ENCODE measurements around the gene KIR2DL1. TPM values are rescaled to one million over a fixed set of nuclear protein-coding genes. Genes with fewer than 3 reads are reported as not detected.
"Not testable (repeated sequence)": the region's sequence is repeated elsewhere in the genome, so short reads cannot be mapped to it uniquely, and the experiment has no call there.

KIR2DL1 gene
- total and polyA plus RNA-seq, 8 donors, result 0.14 to 0.47 (median 0.20) TPM; not detected in 3

- ATAC-seq (no peak), DNase-seq (no peak)
- H3K36me3 ChIP-seq, result no peaks in the 10 kb centered on the region
- H3K4me1 ChIP-seq, result no peaks in the 10 kb centered on the region
- no peak overlapping the region for H3K4me3 ChIP-seq
- TF ChIP-seq CTCF (IDR thresholded peaks at IDR 0.05), result no peak
- no peaks in the 10 kb centered on the region for H3K9me3 ChIP-seq
- H3K27me3 ChIP-seq, result no peaks in the 10 kb centered on the region
- no peak overlapping the region for H3K27ac ChIP-seq
- intact Hi-C loops (cut with DNase I), result no loop called here
These were observed 29.8 kb upstream of the KIR2DL1 start for GRCh38 chr19:54739587-54740497.

GRCh38 chr19:54741950-54742349, 27.6 kb upstream of the KIR2DL1 start:
- H3K4me1 ChIP-seq; H3K9me3 ChIP-seq; intact Hi-C loops (cut with DNase I); H3K27me3 ChIP-seq; ATAC-seq; H3K36me3 ChIP-seq; H3K4me3 ChIP-seq; DNase-seq; H3K27ac ChIP-seq: not testable (repeated sequence)

- DNase-seq; H3K27me3 ChIP-seq; H3K4me3 ChIP-seq; H3K9me3 ChIP-seq; H3K36me3 ChIP-seq; H3K4me1 ChIP-seq; H3K27ac ChIP-seq; intact Hi-C loops (cut with DNase I); ATAC-seq: not testable (repeated sequence)
These were observed 25.5 kb upstream of the KIR2DL1 start for GRCh38 chr19:54744080-54744479.

GRCh38 chr19:54747614-54748322, 21.8 kb upstream of the KIR2DL1 start:
- H3K4me3 ChIP-seq; ATAC-seq; H3K9me3 ChIP-seq; H3K27me3 ChIP-seq; intact Hi-C loops (cut with DNase I); H3K36me3 ChIP-seq; H3K4me1 ChIP-seq: not testable (repeated sequence)
- H3K27ac ChIP-seq, result peak overlapping the region in 1 of 2 donors; percentile 64
- peak in 1 of 4 donors; percentile 64 for DNase-seq

DNA sequence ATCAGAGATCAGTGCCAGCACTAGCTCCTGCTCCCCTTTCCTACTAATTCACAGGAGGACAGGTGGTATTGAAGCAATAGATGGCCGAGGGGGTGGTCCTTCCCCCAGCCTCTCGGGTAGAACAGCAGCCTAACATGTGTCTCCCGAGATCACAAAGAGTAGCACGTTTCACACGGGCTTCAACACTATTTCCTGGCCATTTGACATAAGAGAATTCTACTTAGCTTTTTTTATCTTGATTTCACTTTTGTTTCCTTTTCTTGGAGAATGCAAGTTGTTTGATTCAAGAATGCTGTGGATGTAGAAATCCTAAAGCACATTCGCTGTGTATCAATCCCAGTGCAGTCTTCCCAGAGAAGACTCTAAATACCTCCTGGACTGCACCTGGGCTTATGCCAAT, 19.3 kb upstream of the KIR2DL1 start:
- ATAC-seq; H3K9me3 ChIP-seq; H3K27me3 ChIP-seq; H3K27ac ChIP-seq; H3K36me3 ChIP-seq; H3K4me3 ChIP-seq; intact Hi-C loops (cut with DNase I); H3K4me1 ChIP-seq; DNase-seq: not testable (repeated sequence)

DNA sequence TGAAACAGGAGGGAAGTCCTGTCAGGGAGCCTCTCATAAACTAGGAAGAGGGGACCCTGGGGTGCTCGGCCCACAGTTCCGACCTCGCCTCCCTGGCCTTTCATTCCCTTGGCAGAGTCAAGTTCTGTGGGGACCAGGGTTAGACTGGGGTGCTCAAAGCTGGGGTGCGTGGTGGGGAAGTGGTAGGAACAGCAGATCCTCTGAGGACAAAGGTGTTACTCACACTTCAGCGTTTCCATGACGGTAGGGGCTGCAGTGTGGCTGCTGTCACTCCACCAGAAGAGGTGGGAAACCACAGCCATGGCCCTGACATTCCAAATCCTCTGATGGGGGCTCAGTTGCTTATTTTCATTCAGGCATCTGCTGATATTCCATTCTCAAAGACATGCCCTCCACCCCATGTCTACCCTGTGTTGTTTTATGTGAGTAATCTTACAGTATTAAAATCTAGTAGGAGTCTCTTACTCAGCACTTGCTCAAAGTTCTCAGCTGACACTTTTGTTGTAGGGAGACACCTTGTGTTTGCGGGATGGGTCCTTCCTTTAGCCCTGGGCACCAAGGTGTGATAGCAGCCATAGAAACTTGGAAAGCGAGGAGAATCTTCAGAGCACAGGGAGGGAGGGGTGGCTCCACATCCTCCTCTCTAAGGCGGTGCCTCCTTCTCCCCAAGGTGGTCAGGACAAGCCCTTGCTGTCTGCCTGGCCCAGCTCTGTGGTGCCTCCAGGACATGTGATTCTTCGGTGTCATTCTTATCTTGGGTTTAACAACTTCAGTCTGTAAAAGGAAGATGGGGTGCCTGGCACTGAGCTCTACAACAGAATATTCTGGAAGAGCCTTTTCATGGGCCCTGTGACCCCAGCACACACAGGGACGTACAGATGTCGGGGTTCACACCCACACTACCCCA, 13.1 kb upstream of the KIR2DL1 start:
- H3K27me3 ChIP-seq; intact Hi-C loops (cut with DNase I); H3K27ac ChIP-seq; H3K9me3 ChIP-seq; H3K4me1 ChIP-seq; H3K4me3 ChIP-seq; ATAC-seq; H3K36me3 ChIP-seq; DNase-seq: not testable (repeated sequence)

- H3K36me3 ChIP-seq; H3K4me1 ChIP-seq; H3K4me3 ChIP-seq; intact Hi-C loops (cut with DNase I); ATAC-seq; DNase-seq; H3K9me3 ChIP-seq; H3K27me3 ChIP-seq: not testable (repeated sequence)
- peak overlapping the region in 1 of 2 donors; percentile 50 for H3K27ac ChIP-seq
These were observed 11.0 kb upstream of the KIR2DL1 start for GRCh38 chr19:54758577-54758976.

DNA sequence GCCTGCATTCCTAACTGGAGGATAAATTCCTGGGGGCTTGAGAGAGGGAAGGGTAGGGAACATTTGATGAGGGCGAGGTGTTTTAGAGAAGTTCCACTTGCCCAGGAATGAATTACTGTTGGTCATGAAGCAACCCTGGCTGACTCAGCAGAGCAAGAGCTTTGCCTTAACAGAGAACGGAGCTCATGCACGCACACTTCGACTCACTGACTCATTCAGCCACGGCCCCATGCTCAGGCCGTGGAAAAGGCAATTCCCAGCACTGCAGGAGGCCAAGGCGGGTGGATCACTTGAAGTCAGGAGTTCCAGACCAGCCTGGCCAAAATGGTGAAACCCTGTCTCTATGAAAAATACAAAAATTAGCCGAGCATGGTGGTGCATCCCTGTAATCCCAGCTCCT, 5.4 kb upstream of the KIR2DL1 start:
- peak in 1 of 4 donors; percentile 39 for DNase-seq
- intact Hi-C loops (cut with DNase I); H3K4me3 ChIP-seq; H3K27me3 ChIP-seq; H3K9me3 ChIP-seq; H3K4me1 ChIP-seq; ATAC-seq; H3K36me3 ChIP-seq: not testable (repeated sequence)
- peak overlapping the region in 1 of 2 donors; percentile 61 for H3K27ac ChIP-seq

DNA sequence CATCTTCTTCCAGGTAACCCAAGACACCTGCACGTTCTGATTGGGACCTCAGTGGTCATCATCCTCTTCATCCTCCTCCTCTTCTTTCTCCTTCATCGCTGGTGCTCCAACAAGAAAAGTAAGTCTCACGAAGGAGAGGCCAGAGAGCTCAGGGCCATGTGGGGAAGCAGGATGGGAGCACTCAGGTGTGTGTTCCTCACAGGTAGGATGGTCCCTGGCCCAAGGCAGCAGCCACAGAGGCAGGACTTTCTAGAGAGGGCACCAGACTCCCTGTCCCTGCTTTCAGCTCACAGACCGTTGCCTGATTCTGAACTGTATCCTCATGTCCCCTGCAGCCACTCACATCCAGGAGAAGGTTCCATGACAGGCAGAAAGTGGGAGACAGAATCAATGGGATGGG, 3.1 kb upstream of the KIR2DL1 start:
- H3K27me3 ChIP-seq; H3K9me3 ChIP-seq; H3K27ac ChIP-seq; intact Hi-C loops (cut with DNase I); H3K4me1 ChIP-seq; H3K4me3 ChIP-seq; DNase-seq; ATAC-seq; H3K36me3 ChIP-seq: not testable (repeated sequence)

DNA sequence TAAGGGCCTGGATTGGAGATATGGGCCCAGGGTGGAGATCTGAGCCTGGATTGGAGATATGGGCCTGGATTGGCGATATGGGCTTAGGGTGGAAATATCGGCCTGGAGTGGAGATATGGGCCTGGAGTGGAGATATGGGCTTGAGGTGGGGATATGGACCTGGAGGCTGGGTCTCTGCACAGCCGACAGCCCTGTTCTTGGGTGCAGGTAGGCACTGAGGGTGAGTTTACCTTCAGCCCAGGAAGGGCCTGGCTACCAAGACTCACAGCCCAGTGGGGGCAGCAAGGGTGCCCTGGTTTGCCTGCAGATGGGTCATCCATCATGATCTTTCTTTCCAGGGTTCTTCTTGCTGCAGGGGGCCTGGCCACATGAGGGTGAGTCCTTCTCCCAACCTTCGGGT, 918 bp downstream of the KIR2DL1 start:
- H3K9me3 ChIP-seq; intact Hi-C loops (cut with DNase I); ATAC-seq: not testable (repeated sequence)

More for the DNA sequence above, 918 bp downstream of the KIR2DL1 start:
- not testable (repeated sequence) for H3K36me3 ChIP-seq, H3K4me3 ChIP-seq, DNase-seq, H3K4me1 ChIP-seq, H3K27ac ChIP-seq, H3K27me3 ChIP-seq
